Subcutaneous abdominal adipose tissue (tissue), 5 donors: ENCODE measurements around the gene ANO7.

Source experiments
- H3K27ac ChIP-seq: one replicate; pipeline ENCODE4 v1.7.0; 2013; ENCODE audit warnings: low read depth, mild to moderate bottlenecking, inconsistent platforms, low read length, moderate library complexity
- H3K27me3 ChIP-seq, 5 donors: one replicate each; pipeline ENCODE4 v1.7.0; 2013; ENCODE audit warnings: low read length in 5 of 5, inconsistent platforms in 1 of 5; ENCODE audit not compliant: control insufficient read depth in 5 of 5, insufficient read depth in 4 of 5
- H3K36me3 ChIP-seq, 5 donors: one replicate each; pipeline ENCODE4 v1.7.0; 2013; ENCODE audit warnings: low read length in 5 of 5; ENCODE audit not compliant: control insufficient read depth in 5 of 5, insufficient read depth in 5 of 5
- H3K4me1 ChIP-seq, 5 donors: one replicate each; pipeline ENCODE4 v1.7.0; 2013; ENCODE audit warnings: low read length in 5 of 5, mild to moderate bottlenecking in 3 of 5, moderate library complexity in 1 of 5; ENCODE audit not compliant: control insufficient read depth in 5 of 5, insufficient read depth in 5 of 5
- H3K4me3 ChIP-seq, 5 donors: one replicate each; pipeline ENCODE4 v1.7.0; 2013; ENCODE audit warnings: low read length in 5 of 5, low read depth in 1 of 5
- H3K9ac ChIP-seq, 5 donors: one replicate each; pipeline ENCODE4 v1.7.0; 2013; ENCODE audit warnings: low read length in 5 of 5, mild to moderate bottlenecking in 4 of 5, moderate library complexity in 3 of 5
- H3K9me3 ChIP-seq, 5 donors: one replicate each; pipeline ENCODE4 v1.7.0; 2013; ENCODE audit warnings: low read length in 5 of 5; ENCODE audit not compliant: control insufficient read depth in 5 of 5
- donor health status: healthy.
- donor health status: healthy.
- donor health status: healthy.
- donor health status: healthy.
- donor health status: healthy.

The ANO7 gene

DNA sequence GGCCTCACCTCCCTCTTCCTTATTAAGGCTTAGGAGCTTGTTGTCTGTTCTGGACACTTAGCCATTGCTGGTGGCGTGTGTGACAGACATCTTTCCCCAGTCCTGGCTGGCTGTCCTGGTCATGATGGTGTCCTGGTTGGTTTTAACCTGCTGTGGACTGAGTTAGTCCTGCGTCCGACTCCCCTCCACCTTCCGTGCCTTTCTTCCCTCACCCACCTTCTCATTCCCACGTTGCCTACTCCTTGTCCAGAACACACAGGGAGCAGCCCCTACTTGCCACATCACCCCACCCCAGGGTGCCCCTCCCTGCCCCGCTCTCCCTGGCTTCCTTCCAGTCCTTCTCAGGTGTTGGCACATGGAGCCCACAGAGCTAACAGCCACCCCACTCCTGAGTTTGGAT lies 9.5 kb downstream of the ANO7 start:
- H3K36me3 ChIP-seq, result no peaks in the 10 kb centered on the region
- H3K27me3 ChIP-seq, result peaks cover 0 to 4% (median 0%) of the 10 kb centered on the region in 5 donors
- H3K4me1 ChIP-seq, result no peaks in the 10 kb centered on the region
- no peak overlapping the region for H3K4me3 ChIP-seq
- H3K9ac ChIP-seq, result no peak overlapping the region
- H3K9me3 ChIP-seq, result no peaks in the 10 kb centered on the region
- H3K27ac ChIP-seq, result no peak overlapping the region

DNA sequence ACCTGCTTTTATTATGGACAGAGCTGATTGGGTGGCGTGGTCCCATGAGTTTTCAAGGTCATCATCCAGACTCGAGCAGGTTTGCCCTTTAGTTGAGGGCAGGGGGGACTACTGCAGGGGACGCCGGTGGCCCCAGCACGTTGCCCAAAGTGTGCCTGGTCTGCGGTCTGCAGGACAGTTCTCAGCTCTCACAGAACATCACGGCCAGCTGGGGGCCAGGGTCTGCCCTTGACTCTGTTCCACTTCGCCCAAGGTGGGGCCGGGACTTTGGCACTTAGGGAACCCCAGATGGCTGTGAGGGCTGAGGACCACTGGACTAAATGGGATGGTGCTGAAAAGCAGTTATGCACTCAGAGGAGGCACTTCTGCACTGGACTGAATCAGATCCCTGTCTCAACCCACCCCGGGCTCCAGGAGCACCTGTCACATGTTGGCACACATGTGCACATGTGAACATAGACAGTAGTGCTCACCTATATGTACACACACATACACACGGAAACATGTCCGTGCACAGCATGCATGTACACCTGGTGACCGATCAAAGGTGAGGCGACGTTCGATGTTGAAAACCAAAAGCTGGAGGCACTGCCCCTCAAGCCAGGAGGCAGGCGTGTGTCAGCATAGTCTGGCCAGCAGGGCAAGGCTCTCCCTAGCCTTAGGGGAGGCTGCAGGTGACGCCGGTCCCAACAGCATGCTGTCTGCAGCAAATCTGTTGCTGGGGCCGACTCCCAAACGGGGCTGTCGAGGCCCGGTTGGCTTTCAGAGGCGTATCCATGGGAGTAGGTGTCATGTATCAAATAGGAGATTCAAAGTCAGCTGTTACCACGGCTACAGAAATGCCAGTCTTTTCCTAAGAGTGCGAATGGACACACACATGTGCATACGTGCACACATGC lies 10.2 kb downstream of the ANO7 start:
- H3K4me1 ChIP-seq, result no peaks in the 10 kb centered on the region
- H3K27me3 ChIP-seq, result peaks cover 0 to 4% (median 0%) of the 10 kb centered on the region in 5 donors

DNA sequence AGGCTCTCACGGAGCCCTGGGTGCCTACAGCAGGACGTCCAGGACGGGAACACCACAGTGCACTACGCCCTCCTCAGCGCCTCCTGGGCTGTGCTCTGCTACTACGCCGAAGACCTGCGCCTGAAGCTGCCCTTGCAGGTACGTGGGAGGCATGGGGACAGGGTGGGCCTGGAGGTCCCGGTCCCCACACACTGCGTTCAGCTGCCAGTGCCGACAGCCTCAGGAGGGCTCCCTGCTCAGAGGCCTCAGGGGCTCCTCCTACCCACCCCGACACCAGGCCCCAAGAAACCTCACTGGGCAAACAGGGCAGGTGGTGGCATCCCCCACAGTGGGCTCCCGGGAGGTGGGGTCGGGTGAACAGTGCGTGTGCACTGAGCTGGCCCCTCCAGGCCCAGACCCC lies 10.8 kb downstream of the ANO7 start:
- no peak overlapping the region for H3K4me3 ChIP-seq
- no peak overlapping the region for H3K9ac ChIP-seq
- no peaks in the 10 kb centered on the region for H3K4me1 ChIP-seq
- no peak overlapping the region for H3K27ac ChIP-seq
- no peaks in the 10 kb centered on the region for H3K36me3 ChIP-seq
- H3K27me3 ChIP-seq, result peaks cover 0 to 4% (median 0%) of the 10 kb centered on the region in 5 donors
- H3K9me3 ChIP-seq, result no peaks in the 10 kb centered on the region

More for the DNA sequence above, 10.2 kb downstream of the ANO7 start:
- Histone ChIP-seq H3K9ac (no peak overlapping the region), H3K27ac (no peak overlapping the region), H3K9me3 (no peaks in the 10 kb centered on the region), H3K36me3 (no peaks in the 10 kb centered on the region), H3K4me3 (no peak overlapping the region)

DNA sequence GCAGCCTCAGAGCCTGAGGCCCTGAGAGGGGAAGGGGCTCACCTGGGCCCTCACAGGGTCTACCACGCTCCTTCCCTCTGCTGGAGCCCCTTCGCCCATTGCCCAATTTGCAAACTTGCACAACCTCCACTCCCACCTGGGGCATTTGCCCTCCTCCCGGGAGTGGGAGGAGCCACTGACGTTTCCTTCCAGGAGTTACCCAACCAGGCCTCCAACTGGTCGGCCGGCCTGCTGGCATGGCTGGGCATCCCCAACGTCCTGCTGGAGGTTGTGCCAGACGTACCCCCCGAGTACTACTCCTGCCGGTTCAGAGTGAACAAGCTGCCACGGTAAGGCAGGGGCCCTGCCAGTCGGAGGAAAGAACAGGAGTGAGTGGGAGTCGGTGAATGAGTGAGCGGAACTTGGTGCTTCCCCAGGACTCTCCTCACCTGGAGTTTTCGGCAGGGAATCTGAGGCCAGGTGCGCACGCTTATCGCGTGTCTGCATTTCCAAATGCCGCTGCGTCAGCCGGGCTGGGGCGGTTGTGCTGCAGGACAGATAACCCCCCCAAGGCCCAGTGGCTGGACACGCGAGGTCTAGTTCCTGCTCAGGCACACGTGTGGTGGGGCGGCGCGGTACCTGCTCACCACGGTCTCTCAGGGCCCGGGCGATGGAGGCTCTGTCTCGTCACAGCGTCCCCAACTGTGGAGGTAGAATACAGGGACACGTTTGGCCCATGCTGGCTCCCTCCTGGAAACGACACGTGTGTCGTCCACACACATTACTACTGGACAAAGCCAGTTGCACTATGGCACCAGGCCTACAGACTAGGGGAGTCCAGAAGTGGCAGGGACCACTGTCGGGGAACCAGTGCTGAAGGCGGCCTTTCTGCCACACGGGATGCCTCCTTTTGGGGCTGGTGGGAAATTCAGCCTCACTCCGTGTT lies 11.7 kb downstream of the ANO7 start:
- Histone ChIP-seq H3K36me3 (no peaks in the 10 kb centered on the region), H3K27ac (no peak overlapping the region), H3K9ac (no peak overlapping the region), H3K9me3 (no peaks in the 10 kb centered on the region), H3K4me3 (no peak overlapping the region), H3K4me1 (no peaks in the 10 kb centered on the region), H3K27me3 (peaks cover 0 to 4% (median 0%) of the 10 kb centered on the region in 5 donors)

DNA sequence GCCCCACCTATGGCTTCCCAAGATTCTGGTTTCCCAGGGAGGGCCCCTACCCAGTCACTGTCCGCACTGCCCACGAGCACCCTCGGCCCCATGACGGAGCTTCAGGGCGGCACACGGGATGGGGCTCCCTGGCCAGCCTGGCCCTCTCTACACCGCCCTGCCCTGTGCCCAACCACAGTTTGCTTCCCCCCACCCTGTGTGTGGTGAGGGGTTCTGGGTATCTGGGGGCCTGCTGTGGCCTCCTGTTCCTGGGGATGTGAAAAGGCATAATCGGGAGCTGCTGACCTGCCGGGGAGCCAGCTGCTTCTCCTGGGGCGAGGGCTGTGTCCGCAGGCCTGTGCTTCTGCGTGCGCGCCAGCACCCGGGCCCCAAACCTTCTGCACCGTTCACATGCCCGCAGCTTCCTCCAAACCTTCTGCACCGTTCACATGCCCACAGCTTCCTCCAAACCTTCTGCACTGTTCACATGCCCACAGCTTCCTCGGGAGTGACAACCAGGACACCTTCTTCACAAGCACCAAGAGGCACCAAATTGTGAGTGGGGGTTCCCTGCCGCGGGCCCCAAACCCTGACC lies 12.4 kb downstream of the ANO7 start:
- Histone ChIP-seq H3K27ac (no peak overlapping the region), H3K9me3 (no peaks in the 10 kb centered on the region), H3K36me3 (no peaks in the 10 kb centered on the region), H3K27me3 (peaks cover 0 to 4% (median 0%) of the 10 kb centered on the region in 5 donors), H3K9ac (no peak overlapping the region), H3K4me3 (no peak overlapping the region), H3K4me1 (no peaks in the 10 kb centered on the region)

DNA sequence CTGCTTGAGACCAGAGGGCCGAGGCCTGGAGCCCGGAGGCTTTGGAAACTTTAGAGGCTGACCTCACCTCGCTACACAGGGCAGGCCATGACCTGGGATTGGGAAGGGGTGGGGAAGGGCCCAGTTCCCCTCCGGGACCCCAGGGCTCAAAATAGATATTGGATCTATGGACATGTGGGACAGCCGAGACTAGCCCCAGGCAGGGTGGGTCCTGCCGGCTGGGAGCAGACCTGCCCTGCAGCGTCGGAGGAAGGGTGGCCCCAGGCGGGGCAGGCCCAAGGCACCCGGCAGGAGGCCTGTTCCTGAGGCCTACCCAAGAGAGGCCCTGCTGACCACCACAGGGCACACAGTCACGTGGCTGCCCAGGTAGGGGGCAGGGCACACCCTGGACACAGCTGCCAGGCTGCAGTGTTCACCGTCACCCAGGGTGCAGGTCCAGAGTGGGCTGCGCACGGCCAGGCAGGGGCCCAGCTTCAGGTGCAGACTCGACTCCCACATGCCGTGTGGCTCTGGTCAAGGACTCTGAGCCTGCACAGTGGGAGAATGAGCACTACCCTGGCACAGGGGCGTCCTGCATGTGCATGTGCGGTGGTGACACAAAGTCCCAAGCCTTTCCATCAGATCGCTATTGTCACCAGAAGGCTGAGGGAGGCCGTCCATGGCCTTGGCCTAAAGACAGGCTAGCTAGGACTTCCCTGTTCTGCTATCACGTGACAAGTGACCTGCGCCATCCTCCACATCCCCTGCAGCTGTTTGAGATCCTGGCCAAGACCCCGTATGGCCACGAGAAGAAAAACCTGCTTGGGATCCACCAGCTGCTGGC lies 13.2 kb downstream of the ANO7 start:
- Histone ChIP-seq H3K36me3 (no peaks in the 10 kb centered on the region), H3K27ac (no peak overlapping the region), H3K9me3 (no peaks in the 10 kb centered on the region)

DNA sequence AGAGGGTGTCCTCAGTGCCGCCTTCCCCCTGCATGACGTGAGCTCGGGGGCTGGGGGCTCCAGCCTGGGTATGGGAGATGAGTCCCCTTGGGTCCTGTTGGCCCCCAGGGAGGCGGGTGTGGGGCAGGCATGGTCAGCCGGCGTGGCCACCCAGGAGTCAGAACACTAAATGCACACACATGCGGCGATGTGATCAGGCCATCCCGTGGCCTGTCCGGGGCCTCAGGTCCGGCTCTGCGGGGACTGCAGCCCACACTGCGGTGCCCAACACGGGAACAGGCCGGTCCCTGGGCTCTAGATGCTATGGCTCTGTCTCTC lies 13.8 kb downstream of the ANO7 start:
- Histone ChIP-seq H3K4me1 (no peaks in the 10 kb centered on the region), H3K27me3 (peaks cover 0 to 4% (median 0%) of the 10 kb centered on the region in 5 donors), H3K9me3 (no peaks in the 10 kb centered on the region), H3K27ac (no peak overlapping the region), H3K36me3 (no peaks in the 10 kb centered on the region), H3K4me3 (no peak overlapping the region), H3K9ac (no peak overlapping the region)

More for the DNA sequence above, 13.2 kb downstream of the ANO7 start:
- H3K27me3 ChIP-seq, result peaks cover 0 to 4% (median 0%) of the 10 kb centered on the region in 5 donors
- no peaks in the 10 kb centered on the region for H3K4me1 ChIP-seq
- H3K9ac ChIP-seq, result no peak overlapping the region
- H3K4me3 ChIP-seq, result no peak overlapping the region

DNA sequence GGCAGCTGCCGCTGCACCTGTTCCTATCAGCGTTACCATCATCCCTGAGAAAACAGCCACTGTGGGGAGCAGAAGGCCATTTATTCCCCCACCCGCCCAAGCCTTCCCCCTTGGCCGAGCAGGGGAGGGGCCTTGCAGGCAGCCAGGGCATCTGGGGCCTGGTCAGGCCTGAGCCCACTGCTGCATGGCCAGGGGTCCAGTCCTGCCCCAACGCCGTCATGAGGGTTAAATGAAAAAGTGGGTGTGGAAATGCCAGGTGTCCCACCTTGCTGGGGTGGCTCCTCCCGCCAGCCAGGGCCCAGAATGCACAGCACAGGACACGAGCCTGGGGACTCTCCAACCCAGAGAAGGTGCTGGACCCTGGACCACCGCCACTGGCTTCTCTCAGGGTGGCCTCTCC lies 14.2 kb downstream of the ANO7 start:
- H3K4me3 ChIP-seq, result no peak overlapping the region
- no peak overlapping the region for H3K27ac ChIP-seq
- H3K9me3 ChIP-seq, result no peaks in the 10 kb centered on the region
- H3K27me3 ChIP-seq, result peaks cover 0 to 4% (median 0%) of the 10 kb centered on the region in 5 donors
- no peaks in the 10 kb centered on the region for H3K36me3 ChIP-seq
- H3K9ac ChIP-seq, result no peak overlapping the region
- H3K4me1 ChIP-seq, result no peaks in the 10 kb centered on the region

DNA sequence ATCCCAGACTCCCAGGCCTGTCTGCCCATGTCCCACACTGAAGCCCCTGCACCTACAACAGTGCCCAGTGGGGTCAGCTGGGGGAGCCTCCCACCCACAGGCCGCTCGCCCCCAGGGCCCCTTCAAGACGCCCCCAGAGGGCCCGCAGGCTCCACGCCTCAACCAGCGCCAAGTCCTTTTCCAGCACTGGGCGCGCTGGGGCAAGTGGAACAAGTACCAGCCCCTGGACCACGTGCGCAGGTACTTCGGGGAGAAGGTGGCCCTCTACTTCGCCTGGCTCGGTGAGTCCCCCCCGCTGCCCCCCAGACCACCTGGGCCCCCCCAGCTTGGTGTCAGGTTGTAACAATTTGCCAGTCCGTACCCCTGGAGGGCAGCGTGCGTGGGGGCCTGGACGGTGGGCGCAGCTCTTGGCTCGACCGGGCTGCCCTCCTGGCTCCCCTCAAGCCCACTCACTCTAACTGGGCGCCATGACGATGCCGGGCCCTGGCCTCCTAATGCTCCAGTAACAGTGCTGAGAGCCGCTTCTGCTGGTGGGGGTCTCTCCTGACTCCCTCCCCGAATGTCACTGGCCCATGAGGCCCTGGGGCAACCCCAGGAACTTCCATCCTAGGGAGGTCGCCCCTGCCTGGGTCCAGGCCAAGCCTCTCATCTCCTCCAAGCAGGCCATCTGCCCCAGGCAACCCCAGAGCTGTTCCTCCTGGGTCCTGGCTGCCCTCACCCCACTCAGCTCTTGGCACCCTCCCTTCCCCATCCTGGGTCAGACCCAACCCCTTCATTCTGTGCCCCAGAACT lies 14.9 kb downstream of the ANO7 start:
- Histone ChIP-seq H3K27ac (no peak overlapping the region), H3K9me3 (no peaks in the 10 kb centered on the region), H3K36me3 (no peaks in the 10 kb centered on the region), H3K27me3 (peaks cover 0 to 4% (median 0%) of the 10 kb centered on the region in 5 donors), H3K9ac (no peak overlapping the region), H3K4me1 (no peaks in the 10 kb centered on the region), H3K4me3 (no peak overlapping the region)
